ENCODE data around the gene MIGA2.

- no peak for TF ChIP-seq EZH2 (IDR thresholded peaks at IDR 0.05; ENCODE audit: borderline replicate concordance, low read length)
- TF ChIP-seq CTCF (IDR thresholded peaks at IDR 0.05; ENCODE audit: low read length): no peak
Observed at GRCh38 chr9:129107651-129108050, 71.2 kb downstream of the MIGA2 start.
